ENCODE results near the gene PTBP1.

DNA sequence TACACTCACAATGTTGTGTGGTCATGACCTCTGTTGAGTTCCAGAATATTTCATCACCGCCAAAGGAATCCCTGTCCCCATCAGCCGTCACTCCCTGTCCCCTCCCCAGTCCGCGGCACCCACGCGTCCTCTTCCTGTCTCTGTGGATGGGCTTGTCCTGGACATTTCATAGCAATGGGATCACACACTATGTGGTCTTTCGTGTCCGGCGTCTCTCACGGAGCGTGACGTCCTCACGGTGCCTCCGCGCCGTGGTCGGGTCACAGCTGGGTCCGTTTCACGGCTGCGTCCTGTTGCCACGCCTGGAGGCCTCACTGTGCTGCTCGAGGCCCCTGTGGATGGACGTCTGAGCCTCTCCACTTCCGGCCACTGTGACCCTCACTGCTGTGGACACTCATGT, 37.0 kb downstream of the PTBP1 start:
- TF ChIP-seq POLR2AphosphoS5 (IDR thresholded peaks at IDR 0.05; ENCODE audit: low read depth, low read length) (no peak), POLR2A (IDR thresholded peaks at IDR 0.05; ENCODE audit: low read depth, low read length) (no peak), SPI1 (IDR thresholded peaks at IDR 0.05; ENCODE audit: low read depth, low read length) (no peak), PAX5 (IDR thresholded peaks at IDR 0.05; ENCODE audit: insufficient read depth, low read length, severe bottlenecking) (no peak), POU2F2 (IDR thresholded peaks at IDR 0.05; ENCODE audit: low read depth, low read length) (no peak)
